ENCODE data around the gene PTGS1.
"Not testable (repeated sequence)": the region's sequence is repeated elsewhere in the genome, so short reads cannot be mapped to it uniquely, and the experiment has no call there.

The PTGS1 gene

GRCh38 chr9:122402403-122402871, 31.6 kb downstream of the PTGS1 start:
- no peak for DNase-seq

- DNase-seq = no peak
Observed at GRCh38 chr9:122402874-122403273, 32.0 kb downstream of the PTGS1 start.

GRCh38 chr9:122403381-122404000, 32.7 kb downstream of the PTGS1 start:
- no peak for DNase-seq

DNA sequence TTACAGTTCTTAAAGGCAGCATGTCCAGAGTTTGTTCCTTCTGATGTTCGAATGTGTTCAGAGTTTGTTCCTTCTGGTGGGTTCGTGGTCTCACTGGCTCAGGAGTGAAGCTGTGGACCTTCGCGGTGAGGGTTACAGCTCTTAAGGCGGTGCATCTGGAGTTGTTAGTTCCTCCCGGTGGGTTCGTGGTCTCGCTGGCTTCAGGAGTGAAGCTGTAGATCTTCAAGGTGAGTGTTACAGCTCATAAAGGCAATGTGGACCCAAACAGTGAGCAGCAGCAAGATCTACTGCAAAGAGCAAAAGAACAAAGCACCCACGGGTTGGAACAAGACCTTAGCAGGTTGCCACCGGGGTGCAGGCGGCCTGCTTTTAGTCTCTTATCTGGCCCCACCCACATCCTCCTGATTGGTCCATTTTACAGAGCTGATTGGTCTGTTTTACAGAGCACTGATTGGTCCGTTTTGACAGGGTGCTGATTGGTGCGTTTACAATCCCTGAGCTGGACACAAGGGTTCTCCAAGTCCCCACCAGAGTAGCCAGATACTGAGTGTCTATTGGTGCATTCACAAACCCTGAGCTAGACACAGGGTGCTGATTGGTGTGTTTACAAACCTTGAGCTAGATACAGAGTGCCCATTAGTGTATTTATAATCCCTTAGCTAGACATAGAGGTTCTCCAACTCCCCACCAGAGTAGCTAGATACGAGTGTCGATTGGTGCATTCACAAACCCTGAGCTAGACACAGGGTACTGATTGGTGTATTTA, 34.7 kb downstream of the PTGS1 start:
- DNase-seq = peak in 1 of 6 experiments; percentile 16

DNA sequence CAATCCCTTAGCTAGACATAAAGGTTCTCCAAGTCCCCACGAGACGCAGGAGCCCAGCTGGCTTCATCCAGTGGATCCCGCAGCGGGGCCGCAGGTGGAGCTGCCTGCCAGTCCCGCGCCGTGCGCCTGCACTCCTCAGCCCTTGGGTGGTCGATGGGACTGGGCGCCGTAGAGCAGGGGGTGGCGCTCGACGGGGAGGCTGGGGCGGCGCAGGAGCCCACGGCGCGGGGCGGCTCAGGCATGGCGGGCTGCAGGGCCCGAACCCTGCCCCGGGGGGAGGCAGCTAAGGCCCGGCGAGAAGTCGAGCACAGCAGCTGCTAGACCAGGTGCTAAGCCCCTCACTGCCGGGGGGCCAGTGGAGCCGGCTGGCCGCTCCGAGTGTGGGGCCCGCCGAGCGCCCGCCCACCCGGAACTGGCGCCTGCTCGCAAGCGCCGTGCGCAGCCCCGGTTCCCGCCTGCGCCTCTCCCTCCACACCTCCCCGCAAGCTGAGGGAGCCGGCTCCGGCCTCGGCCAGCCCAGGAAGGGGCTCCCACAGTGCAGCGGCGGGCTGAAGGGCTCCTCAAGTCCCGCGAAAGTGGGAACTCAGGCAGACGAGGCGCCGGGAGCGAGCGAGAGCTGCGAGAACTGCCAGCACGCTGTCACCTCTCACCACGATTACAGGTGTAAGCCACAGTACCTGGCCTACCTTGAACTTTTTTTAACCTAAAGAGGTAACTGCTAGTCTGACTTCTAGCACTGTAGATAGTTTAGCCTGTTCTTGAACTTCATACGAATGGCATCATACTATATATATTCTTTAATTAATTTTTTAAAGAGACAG, 35.5 kb downstream of the PTGS1 start:
- DNase-seq = peak in 1 of 6 experiments; percentile 21

DNA sequence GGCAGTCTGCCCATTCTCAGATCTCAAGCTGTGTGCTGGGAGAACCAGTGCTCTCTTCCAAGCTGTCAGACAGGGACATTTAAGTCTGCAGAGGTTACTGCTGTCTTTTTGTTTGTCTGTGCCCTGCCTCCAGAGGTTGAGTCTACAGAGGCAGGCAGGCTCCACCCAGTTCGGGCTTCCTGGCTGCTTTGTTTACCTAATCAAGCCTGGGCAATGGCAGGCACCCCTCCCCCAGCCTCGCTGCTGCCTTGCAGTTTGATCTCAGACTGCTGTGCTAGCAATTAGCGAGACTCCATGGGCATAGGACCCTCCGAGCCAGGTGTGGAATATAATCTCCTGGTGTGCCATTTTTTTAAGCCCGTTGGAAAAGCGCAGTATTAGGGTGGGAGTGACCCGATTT, 43.3 kb downstream of the PTGS1 start:
- DNase-seq = not testable (repeated sequence)

- DNase-seq = no peak
Observed at GRCh38 chr9:122418016-122418415, 47.2 kb downstream of the PTGS1 start.

DNA sequence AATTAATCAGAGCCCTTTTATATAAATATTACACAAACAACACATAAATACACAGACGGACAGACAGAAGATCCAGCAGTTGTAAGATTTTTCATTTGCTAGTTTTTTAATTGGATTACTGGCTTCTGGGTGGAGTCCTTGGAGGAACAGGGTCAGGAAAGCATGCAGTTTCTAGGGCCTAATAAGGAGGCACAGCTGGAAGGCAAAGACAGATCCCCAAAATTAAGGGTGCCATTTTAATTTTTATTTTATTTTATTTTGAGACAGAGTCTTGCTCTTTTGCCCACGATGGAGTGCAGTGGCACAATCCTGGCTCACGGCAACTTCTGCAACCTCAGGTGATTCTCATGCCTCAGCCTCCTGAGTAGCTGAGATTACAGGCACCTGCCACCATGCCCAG, 49.5 kb downstream of the PTGS1 start:
- no peak for DNase-seq

DNA sequence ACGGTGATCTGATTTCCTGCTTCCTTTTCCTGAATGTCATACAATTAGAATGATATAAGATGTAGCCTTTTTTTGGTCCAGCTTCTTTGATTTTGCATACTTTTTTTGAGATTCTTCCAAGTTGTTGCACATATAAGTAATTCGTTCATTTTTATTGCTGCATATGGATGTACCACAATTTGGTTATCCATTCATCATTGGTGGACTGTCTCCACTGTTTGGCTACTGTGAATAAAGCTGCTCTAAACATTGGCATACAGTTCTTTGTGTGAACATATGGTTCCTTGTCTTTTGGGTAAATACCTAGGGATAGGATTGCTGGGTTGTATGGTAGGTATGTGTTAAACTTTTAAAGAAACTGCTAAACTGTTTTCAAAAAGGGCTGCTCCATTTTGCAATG, 54.3 kb downstream of the PTGS1 start:
- no peak for DNase-seq

GRCh38 chr9:122426723-122427122, 55.9 kb downstream of the PTGS1 start:
- DNase-seq = no peak

- no peak for DNase-seq
Observed at GRCh38 chr9:122442568-122442967, 71.7 kb downstream of the PTGS1 start.

DNA sequence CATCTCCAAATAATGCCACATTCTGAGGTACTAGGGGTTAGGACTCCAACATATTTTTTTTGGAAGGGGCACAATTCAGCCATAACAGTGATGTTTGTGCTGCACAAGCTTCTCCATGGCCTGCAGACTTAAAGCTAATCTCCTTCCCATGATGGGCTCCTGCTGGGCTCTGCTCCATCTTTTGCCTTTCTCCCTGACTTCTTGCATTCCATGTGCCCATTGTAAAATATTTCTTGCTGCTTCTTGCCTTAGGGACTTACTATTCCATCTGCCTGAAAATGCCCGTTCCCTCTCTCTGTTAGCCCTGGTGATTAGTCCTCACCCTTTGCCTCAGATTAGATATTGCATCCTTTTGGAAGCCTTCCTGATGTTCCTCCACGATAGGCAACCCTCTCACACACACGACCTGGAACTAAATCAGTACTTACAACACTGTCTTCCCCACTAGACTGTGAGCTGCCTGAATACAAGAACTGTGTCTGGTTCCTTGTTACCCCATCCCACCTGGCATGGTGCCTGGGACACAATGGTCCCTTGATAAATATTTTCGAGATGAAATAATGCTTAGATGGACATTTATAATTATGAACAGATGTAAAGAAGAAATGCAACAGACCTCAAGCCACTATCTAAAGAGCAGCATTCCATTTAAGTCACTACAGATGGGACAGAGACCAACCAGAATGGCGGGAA, 73.4 kb downstream of the PTGS1 start:
- no peak for DNase-seq

All from stimulated activated naive CD4-positive, alpha-beta T cell (primary cell).